Uterus (tissue), 2 donors: Measurements from ENCODE around the gene CDKAL1.

Experiments
- CTCF ChIP-seq, 4 experiments: fragments of 200-600 bp in 2 of 4; fragments of 450-650 bp in 2 of 4; sonication (generic) in 2 of 4; IDR thresholded peaks; one replicate each; pipeline ENCODE4 v1.5.1; 2016 to 2019; ENCODE audit warnings: antibody characterized with exemption in 4 of 4, mild to moderate bottlenecking in 2 of 4, moderate library complexity in 1 of 4
- POLR2A ChIP-seq, 2 donors: fragments of 450-650 bp; IDR thresholded peaks; one replicate each; pipeline ENCODE4 v1.6.1; 2016; ENCODE audit warnings: antibody characterized with exemption in 2 of 2, mild to moderate bottlenecking in 1 of 2, moderate library complexity in 1 of 2

- no peak for TF ChIP-seq CTCF (IDR thresholded peaks at IDR 0.05)
- TF ChIP-seq POLR2A (IDR thresholded peaks at IDR 0.05), result no peak
Measured at GRCh38 chr6:21045135-21045700, 511.0 kb downstream of the CDKAL1 start.
